K562 treated with DMSO at 1 percent for 48 hours (cell line): ENCODE measurements around the gene MRPS16. TPM values are rescaled to one million over a fixed set of nuclear protein-coding genes. Genes with fewer than 3 reads are reported as not detected.

Source experiments
- total RNA-seq: library from RNA; unstranded; fragments of 300-600 nt; gene quantifications from 2 replicates; pipeline ENCODE4 v1.2.3, GENCODE V29; 2022; ENCODE audit warnings: low replicate concordance; ENCODE audit errors: extremely low read depth

MRPS16 gene
- 145 TPM in 1 of 2 replicates, not detected in the other for total RNA-seq

GRCh38 chr10:73252445-73253224 is at the start of gene MRPS16:
Gene MRPS16, minus strand, starts transcription at chr10:73252644. Its CDS starts 162 bp downstream, at chr10:73252482.

DNA sequence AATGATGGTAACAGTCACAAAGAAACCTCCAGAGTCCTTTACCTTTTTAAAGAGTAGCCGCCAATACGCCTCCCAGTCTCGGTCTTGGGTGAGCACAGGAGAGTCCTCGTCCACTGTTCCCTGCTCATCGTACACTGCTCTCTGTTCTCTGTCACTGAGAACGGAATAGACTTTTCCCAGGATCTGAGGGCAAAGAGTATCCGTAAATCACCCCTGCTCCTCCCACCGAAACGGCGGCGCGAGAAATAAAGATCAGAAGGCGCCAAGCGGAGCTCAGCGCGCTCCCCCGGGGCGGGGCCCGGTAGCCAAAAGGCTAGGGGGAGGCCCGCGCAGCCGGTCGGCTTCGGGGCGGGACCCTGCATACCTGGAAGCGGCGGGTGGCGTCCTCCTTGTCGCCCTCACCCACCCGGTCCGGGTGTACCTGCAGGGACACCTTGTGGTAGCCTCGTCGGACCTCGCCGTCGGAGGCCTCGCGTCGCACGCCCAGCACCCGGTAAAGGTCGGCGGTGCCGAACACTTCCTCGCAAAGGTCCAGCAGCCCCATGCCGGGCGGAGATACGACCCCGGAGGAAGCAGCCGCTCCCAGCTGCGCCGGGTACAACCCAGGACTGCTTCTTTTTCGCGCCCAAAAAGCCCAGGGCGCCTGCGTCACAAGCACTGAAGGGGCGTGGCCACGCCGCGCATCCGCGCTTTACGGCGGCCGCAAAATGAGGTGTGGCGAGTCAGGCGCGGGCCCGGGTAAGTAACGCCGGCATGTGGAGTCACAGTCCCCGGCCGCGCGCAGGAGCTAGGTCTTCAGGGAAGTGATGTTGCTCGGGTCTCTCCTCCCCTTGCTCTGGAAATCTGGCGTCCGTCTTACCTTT is 5.6 kb downstream of the MRPS16 start, which contains the start of gene DNAJC9:
Gene DNAJC9 (minus strand): TSS at position 610 of the 863 bp plus-strand sequence. CDS start 66 bp downstream, at position 544.

Other genes starting within 250 kb of the MRPS16 start
- not detected in 2 replicates for gene P4HA1, start 155.8 kb downstream of the MRPS16 start, total RNA-seq
- gene NUDT13, start 142.2 kb downstream of the MRPS16 start, total RNA-seq = not detected in 2 replicates
- gene ECD, start 84.6 kb downstream of the MRPS16 start, total RNA-seq = not detected in 2 replicates
- not detected in 2 replicates for gene FAM149B1, start 84.5 kb downstream of the MRPS16 start, total RNA-seq
- not detected in 2 replicates for gene DNAJC9, start 5.4 kb downstream of the MRPS16 start, total RNA-seq
- not detected in 2 replicates for gene CFAP70, start 106.2 kb upstream of the MRPS16 start, total RNA-seq
- gene ANXA7, start 161.4 kb upstream of the MRPS16 start, total RNA-seq = 704 TPM in 1 of 2 replicates, not detected in the other
- gene MSS51, start 180.9 kb upstream of the MRPS16 start, total RNA-seq = not detected in 2 replicates
- gene PPP3CB, start 243.4 kb upstream of the MRPS16 start, total RNA-seq = not detected in 2 replicates